HEK293 (cell line): Measurements from ENCODE around the gene TPP2.

ENCODE experiments used
- CTCF ChIP-seq: fragments of 450-650 bp; formaldehyde crosslinking; IDR thresholded peaks from 2 replicates; pipeline ENCODE4 v1.5.1; 2016; ENCODE audit warnings: missing biosample characterization, missing genetic modification characterization
- REPIN1 ChIP-seq: fragments of 450-650 bp; formaldehyde crosslinking; IDR thresholded peaks from 2 replicates; pipeline ENCODE4 v1.5.1; 2017; ENCODE audit warnings: missing biosample characterization, missing genetic modification characterization, low read depth
- SP3 ChIP-seq: fragments of 450-650 bp; formaldehyde crosslinking; IDR thresholded peaks from 2 replicates; pipeline ENCODE4 v1.5.1; 2016; ENCODE audit warnings: missing biosample characterization, missing genetic modification characterization
- YY1 ChIP-seq: fragments of 450-650 bp; formaldehyde crosslinking; IDR thresholded peaks from 2 replicates; pipeline ENCODE4 v1.5.1; 2018; ENCODE audit warnings: missing biosample characterization, missing genetic modification characterization
- ZBTB21 ChIP-seq: fragments of 450-650 bp; formaldehyde crosslinking; IDR thresholded peaks from 2 replicates; pipeline ENCODE4 v1.5.1; 2017; ENCODE audit warnings: missing biosample characterization, missing genetic modification characterization
- ZBTB7A ChIP-seq: fragments of 450-650 bp; formaldehyde crosslinking; IDR thresholded peaks from 2 replicates; pipeline ENCODE4 v1.5.1; 2016; ENCODE audit warnings: low read depth, missing biosample characterization, missing genetic modification characterization
- ZNF302 ChIP-seq: fragments of 450-650 bp; formaldehyde crosslinking; IDR thresholded peaks from 2 replicates; pipeline ENCODE4 v1.5.1; 2016; ENCODE audit warnings: missing biosample characterization, missing genetic modification characterization, low read depth
- ZNF626 ChIP-seq: fragments of 450-650 bp; sonication (Bioruptor Pico); formaldehyde crosslinking; IDR thresholded peaks from 2 replicates; pipeline ENCODE4 v1.5.1; 2018; ENCODE audit warnings: missing biosample characterization, missing genetic modification characterization, inconsistent platforms

GRCh38 chr13:102715447-102715846 lies 118.7 kb downstream of the TPP2 start:
- no peak for TF ChIP-seq CTCF (tag by site-specific recombination)
- TF ChIP-seq ZNF302 (tag by site-specific recombination): no peak
- no peak for TF ChIP-seq ZBTB21
- no peak for TF ChIP-seq ZBTB7A
- no peak for TF ChIP-seq SP3 (tag by site-specific recombination)
- no peak for TF ChIP-seq YY1 (tag by site-specific recombination)
- TF ChIP-seq REPIN1: no peak
- TF ChIP-seq ZNF626: no peak
